Stimulated activated CD8-positive, alpha-beta memory T cell treated with anti-CD3 and anti-CD28 coated beads, Interleukin-4, amount 100 ng/mL, for 4 hours (primary cell): Measurements from ENCODE around the gene ZNF607.

ENCODE experiments used
- DNase-seq, 2 donors: peaks; one replicate each; pipeline ENCODE4 v3.0.0-alpha.2; 2020; ENCODE audit warnings: low read depth in 2 of 2, low spot score in 1 of 2

ZNF607 gene

GRCh38 chr19:37654118-37654517 lies 65.4 kb downstream of the ZNF607 start:
- no peak for DNase-seq
